SK-N-SH (cell line): ENCODE data around the gene DDX50.
A peak's percentile ranks its signal among the peaks of the same experiment; 100 is the strongest.

ENCODE experiments used
- CHD2 ChIP-seq: fragments of 150-350 bp; IDR thresholded peaks from 2 replicates; pipeline ENCODE4 v1.6.1; 2018; ENCODE audit warnings: low read length; ENCODE audit not compliant: partially characterized antibody
- EZH2phosphoT487 ChIP-seq: fragments of 200-600 bp; sonication (generic); IDR thresholded peaks from 2 replicates; pipeline ENCODE4 v1.6.1; 2017; ENCODE audit warnings: low read depth, mixed run types, mild to moderate bottlenecking, antibody characterized with exemption, moderate library complexity, borderline replicate concordance
- FOXM1 ChIP-seq: IDR thresholded peaks from 2 replicates; pipeline ENCODE4 v1.4.0; 2012; ENCODE audit warnings: low read depth, mild to moderate bottlenecking
- TAF1 ChIP-seq: IDR thresholded peaks from 2 replicates; pipeline ENCODE4 v1.6.1; 2012; ENCODE audit warnings: low read depth, mild to moderate bottlenecking, low read length, moderate library complexity, borderline replicate concordance

GRCh38 chr10:68871731-68872342, 29.3 kb upstream of the DDX50 start:
- no peak for TF ChIP-seq TAF1
- peak; percentile 46 for TF ChIP-seq CHD2
- TF ChIP-seq FOXM1: no peak
- no peak for TF ChIP-seq EZH2phosphoT487
